GM12878 (cell line): ENCODE results near the gene ERVK3-1. TPM values are rescaled to one million over a fixed set of nuclear protein-coding genes. Genes with fewer than 3 reads are reported as not detected.

Source experiments
- BACH1 ChIP-seq: fragments of 450-650 bp; IDR thresholded peaks from 2 replicates; pipeline ENCODE4 v1.6.1; 2017; ENCODE audit warnings: mild to moderate bottlenecking, borderline replicate concordance
- BCLAF1 ChIP-seq: fragments of 450-650 bp; IDR thresholded peaks from 2 replicates; pipeline ENCODE4 v1.6.1; 2017; ENCODE audit warnings: antibody characterized with exemption, mild to moderate bottlenecking, moderate library complexity
- HDAC6 ChIP-seq: fragments of 200-600 bp; sonication (generic); IDR thresholded peaks from one replicate; pipeline ENCODE4 v1.8.0; 2017; ENCODE audit warnings: antibody characterized with exemption; ENCODE audit not compliant: unreplicated experiment
- HSF1 ChIP-seq: fragments of 150-350 bp; IDR thresholded peaks from 2 replicates; pipeline ENCODE4 v1.6.1; 2014; ENCODE audit warnings: mild to moderate bottlenecking, low read depth, low read length
- IKZF2 ChIP-seq, 2 experiments: fragments of 450-650 bp; IDR thresholded peaks; 2 replicates each; pipeline ENCODE4 v1.6.1; 2017; ENCODE audit warnings: mild to moderate bottlenecking in 2 of 2, moderate library complexity in 2 of 2
- MTA2 ChIP-seq: fragments of 450-650 bp; IDR thresholded peaks from 2 replicates; pipeline ENCODE4 v1.6.1; 2016; ENCODE audit warnings: low read depth, mild to moderate bottlenecking, moderate library complexity
- MXI1 ChIP-seq: fragments of 150-350 bp; IDR thresholded peaks from 2 replicates; pipeline ENCODE4 v1.6.1; 2011; ENCODE audit warnings: low read depth, mild to moderate bottlenecking, inconsistent platforms, low read length, improper control_type of control experiment
- PKNOX1 ChIP-seq: fragments of 450-650 bp; IDR thresholded peaks from 2 replicates; pipeline ENCODE4 v1.6.1; 2016; ENCODE audit warnings: mild to moderate bottlenecking
- STAT1 ChIP-seq: fragments of 450-650 bp; conservative IDR thresholded peaks from 2 replicates; pipeline ENCODE4 v1.6.1; 2014; ENCODE audit warnings: antibody characterized with exemption, mild to moderate bottlenecking
- STAT3 ChIP-seq: IDR thresholded peaks from 2 replicates; pipeline ENCODE4 v1.6.1; 2011; ENCODE audit warnings: low read depth, low read length, improper control_type of control experiment
- TAF1 ChIP-seq: IDR thresholded peaks from 2 replicates; pipeline ENCODE4 v1.6.1; 2011; ENCODE audit warnings: mild to moderate bottlenecking, low read depth, low read length, borderline replicate concordance
- TARDBP ChIP-seq: IDR thresholded peaks from 2 replicates; pipeline ENCODE4 v1.6.1; 2016; ENCODE audit warnings: borderline replicate concordance
- USF1 ChIP-seq: IDR thresholded peaks from 2 replicates; pipeline ENCODE4 v1.6.1; 2011; ENCODE audit warnings: borderline replicate concordance, low read depth, mild to moderate bottlenecking, moderate library complexity, mixed read lengths, low read length; ENCODE audit not compliant: insufficient read depth; ENCODE audit errors: extremely low read length
- ZNF207 ChIP-seq: fragments of 450-650 bp; IDR thresholded peaks from 2 replicates; pipeline ENCODE4 v1.6.1; 2014; ENCODE audit warnings: antibody characterized with exemption, mild to moderate bottlenecking, borderline replicate concordance
- polyA plus RNA-seq, 11 experiments: library from polyadenylated mRNA; depleted of rRNA in 4 of 11; unstranded in 6 of 11; stranded (reverse) in 5 of 11; fragments of >200 nt; fragmentation: Nextera tagmentation in 4 of 11; fragmentation: Illumina TruSeq in 1 of 11; extraction: Ambion mirVana in 4 of 11; extraction: Trizol in 1 of 11; gene quantifications; 1 replicate in 1 of 11; 2 replicates in 10 of 11; pipeline versions ENCODE4 v1.2.1 to v1.2.3, GENCODE V29; 2011 to 2016; ENCODE audit warnings: inconsistent platforms in 2 of 11, missing spikeins in 2 of 11, low read depth in 1 of 11
- total RNA-seq, 4 experiments: library from RNA; depleted of rRNA in 3 of 4; stranded (reverse); fragments of >200 nt in 3 of 4; fragmentation: Illumina TruSeq in 1 of 4; extraction: Trizol in 1 of 4; gene quantifications; 2 replicates each; pipeline versions ENCODE4 v1.2.1 to v1.2.3, GENCODE V29; 2013 to 2021
- TF ChIP-seq, protein P1 (sequence below): fragments of 450-650 bp; IDR thresholded peaks from 2 replicates; pipeline ENCODE4 v1.6.1; 2017; ENCODE audit warnings: low read depth, mild to moderate bottlenecking, moderate library complexity
- TF ChIP-seq, protein P2 (sequence below): fragments of 450-650 bp; IDR thresholded peaks from 2 replicates; pipeline ENCODE4 v1.6.1; 2018; ENCODE audit warnings: mild to moderate bottlenecking, low read depth, moderate library complexity; ENCODE audit not compliant: partially characterized antibody

Gene ERVK3-1
- total and polyA plus RNA-seq, 10 of the 15 experiments (the other 5 are each of a cell fraction or from before 2014, with no cell fraction given), result 59.3 to 172 (median 95.8) TPM

GRCh38 chr19:58278541-58279041 lies 26.6 kb upstream of the ERVK3-1 start, which contains the start of gene ZNF8 (continued):
- TF ChIP-seq HSF1 (no peak), USF1 (no peak), ZNF207 (peak; percentile 33; the same call in 1 of the 2 replicates), HDAC6 (no peak), BACH1 (no peak), PKNOX1 (peak; percentile 88), STAT1 (0 out of 2 replicates have a peak, but pooled peaks have one; percentile 22), BCLAF1 (no peak), STAT3 (no peak), MTA2 (peak; percentile 30; the same call in 1 of the 2 replicates), TARDBP (no peak; the same call in 1 of the 2 replicates), IKZF2 (IDR thresholded peaks at IDR 0.05) (0 out of 4 replicates have a peak, but pooled peaks of 1 of the 2 experiments have one; percentile 19), MXI1 (peak; percentile 51; the same call in 1 of the 2 replicates), TAF1 (peak; percentile 61; the same call in 1 of the 2 replicates)
- TF ChIP-seq, protein P1, sequence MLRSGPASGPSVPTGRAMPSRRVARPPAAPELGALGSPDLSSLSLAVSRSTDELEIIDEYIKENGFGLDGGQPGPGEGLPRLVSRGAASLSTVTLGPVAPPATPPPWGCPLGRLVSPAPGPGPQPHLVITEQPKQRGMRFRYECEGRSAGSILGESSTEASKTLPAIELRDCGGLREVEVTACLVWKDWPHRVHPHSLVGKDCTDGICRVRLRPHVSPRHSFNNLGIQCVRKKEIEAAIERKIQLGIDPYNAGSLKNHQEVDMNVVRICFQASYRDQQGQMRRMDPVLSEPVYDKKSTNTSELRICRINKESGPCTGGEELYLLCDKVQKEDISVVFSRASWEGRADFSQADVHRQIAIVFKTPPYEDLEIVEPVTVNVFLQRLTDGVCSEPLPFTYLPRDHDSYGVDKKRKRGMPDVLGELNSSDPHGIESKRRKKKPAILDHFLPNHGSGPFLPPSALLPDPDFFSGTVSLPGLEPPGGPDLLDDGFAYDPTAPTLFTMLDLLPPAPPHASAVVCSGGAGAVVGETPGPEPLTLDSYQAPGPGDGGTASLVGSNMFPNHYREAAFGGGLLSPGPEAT, result peak; percentile 58; the same call in 1 of the 2 replicates
- TF ChIP-seq, protein P2, sequence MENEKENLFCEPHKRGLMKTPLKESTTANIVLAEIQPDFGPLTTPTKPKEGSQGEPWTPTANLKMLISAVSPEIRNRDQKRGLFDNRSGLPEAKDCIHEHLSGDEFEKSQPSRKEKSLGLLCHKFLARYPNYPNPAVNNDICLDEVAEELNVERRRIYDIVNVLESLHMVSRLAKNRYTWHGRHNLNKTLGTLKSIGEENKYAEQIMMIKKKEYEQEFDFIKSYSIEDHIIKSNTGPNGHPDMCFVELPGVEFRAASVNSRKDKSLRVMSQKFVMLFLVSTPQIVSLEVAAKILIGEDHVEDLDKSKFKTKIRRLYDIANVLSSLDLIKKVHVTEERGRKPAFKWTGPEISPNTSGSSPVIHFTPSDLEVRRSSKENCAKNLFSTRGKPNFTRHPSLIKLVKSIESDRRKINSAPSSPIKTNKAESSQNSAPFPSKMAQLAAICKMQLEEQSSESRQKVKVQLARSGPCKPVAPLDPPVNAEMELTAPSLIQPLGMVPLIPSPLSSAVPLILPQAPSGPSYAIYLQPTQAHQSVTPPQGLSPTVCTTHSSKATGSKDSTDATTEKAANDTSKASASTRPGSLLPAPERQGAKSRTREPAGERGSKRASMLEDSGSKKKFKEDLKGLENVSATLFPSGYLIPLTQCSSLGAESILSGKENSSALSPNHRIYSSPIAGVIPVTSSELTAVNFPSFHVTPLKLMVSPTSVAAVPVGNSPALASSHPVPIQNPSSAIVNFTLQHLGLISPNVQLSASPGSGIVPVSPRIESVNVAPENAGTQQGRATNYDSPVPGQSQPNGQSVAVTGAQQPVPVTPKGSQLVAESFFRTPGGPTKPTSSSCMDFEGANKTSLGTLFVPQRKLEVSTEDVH, result no peak
